Measurements from ENCODE around the gene INTS1. TPM values are rescaled to one million over a fixed set of nuclear protein-coding genes. Genes with fewer than 3 reads are reported as not detected.

Gene INTS1
- total and polyA plus RNA-seq, 2 experiments from 2014 or later: 35.1 to 111 TPM

GRCh38 chr7:1546909-1547776, 43.0 kb upstream of the INTS1 start (continued):
- TF ChIP-seq, protein P1, sequence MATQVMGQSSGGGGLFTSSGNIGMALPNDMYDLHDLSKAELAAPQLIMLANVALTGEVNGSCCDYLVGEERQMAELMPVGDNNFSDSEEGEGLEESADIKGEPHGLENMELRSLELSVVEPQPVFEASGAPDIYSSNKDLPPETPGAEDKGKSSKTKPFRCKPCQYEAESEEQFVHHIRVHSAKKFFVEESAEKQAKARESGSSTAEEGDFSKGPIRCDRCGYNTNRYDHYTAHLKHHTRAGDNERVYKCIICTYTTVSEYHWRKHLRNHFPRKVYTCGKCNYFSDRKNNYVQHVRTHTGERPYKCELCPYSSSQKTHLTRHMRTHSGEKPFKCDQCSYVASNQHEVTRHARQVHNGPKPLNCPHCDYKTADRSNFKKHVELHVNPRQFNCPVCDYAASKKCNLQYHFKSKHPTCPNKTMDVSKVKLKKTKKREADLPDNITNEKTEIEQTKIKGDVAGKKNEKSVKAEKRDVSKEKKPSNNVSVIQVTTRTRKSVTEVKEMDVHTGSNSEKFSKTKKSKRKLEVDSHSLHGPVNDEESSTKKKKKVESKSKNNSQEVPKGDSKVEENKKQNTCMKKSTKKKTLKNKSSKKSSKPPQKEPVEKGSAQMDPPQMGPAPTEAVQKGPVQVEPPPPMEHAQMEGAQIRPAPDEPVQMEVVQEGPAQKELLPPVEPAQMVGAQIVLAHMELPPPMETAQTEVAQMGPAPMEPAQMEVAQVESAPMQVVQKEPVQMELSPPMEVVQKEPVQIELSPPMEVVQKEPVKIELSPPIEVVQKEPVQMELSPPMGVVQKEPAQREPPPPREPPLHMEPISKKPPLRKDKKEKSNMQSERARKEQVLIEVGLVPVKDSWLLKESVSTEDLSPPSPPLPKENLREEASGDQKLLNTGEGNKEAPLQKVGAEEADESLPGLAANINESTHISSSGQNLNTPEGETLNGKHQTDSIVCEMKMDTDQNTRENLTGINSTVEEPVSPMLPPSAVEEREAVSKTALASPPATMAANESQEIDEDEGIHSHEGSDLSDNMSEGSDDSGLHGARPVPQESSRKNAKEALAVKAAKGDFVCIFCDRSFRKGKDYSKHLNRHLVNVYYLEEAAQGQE (IDR thresholded peaks at IDR 0.05; ENCODE audit: unreplicated experiment): no peak
- TF ChIP-seq CREB1 (CRISPR knock-in tag; IDR thresholded peaks at IDR 0.05; ENCODE audit: low read depth): no peak
- no peak for TF ChIP-seq EZH2phosphoT487 (IDR thresholded peaks at IDR 0.05; ENCODE audit: unreplicated experiment)

- no peaks in the 10 kb centered on the region for H3K36me3 ChIP-seq (ENCODE audit: insufficient read depth)
- DNase-seq (ENCODE audit: low spot score) (no peak), ATAC-seq (no peak)
- no peaks in the 10 kb centered on the region for H3K79me2 ChIP-seq (replicated peaks; ENCODE audit: insufficient read depth)
- H3K27ac ChIP-seq (ENCODE audit: low read depth): no peak overlapping the region
- H4K20me1 ChIP-seq (replicated peaks; ENCODE audit: insufficient read depth): no peaks in the 10 kb centered on the region
- no peaks in the 10 kb centered on the region for H3K4me1 ChIP-seq (ENCODE audit: insufficient read depth)
- peaks cover 1% of the 10 kb centered on the region for H3K27me3 Mint-ChIP-seq (ENCODE audit: insufficient read depth, low read depth, poor library complexity)
- H3K4me1 Mint-ChIP-seq: peaks cover 2% of the 10 kb centered on the region; the same call in 1 of the 3 replicates
- no peaks in the 10 kb centered on the region for H3K9me3 Mint-ChIP-seq
- no peaks in the 10 kb centered on the region for H3F3A ChIP-seq (replicated peaks; ENCODE audit: low read depth)
- H3K9me2 ChIP-seq (ENCODE audit: insufficient read depth): no peaks in the 10 kb centered on the region
- no peak overlapping the region for H3K27ac Mint-ChIP-seq
- no peak overlapping the region for H3K4me2 ChIP-seq
- H3K27me3 ChIP-seq (ENCODE audit: insufficient read depth): no peaks in the 10 kb centered on the region
- H3K36me3 Mint-ChIP-seq (ENCODE audit: low read depth): no peaks in the 10 kb centered on the region
- H3K4me3 Mint-ChIP-seq: no peak overlapping the region
- H3K4me3 ChIP-seq: no peak overlapping the region
- H2AFZ ChIP-seq: no peak overlapping the region
- TF ChIP-seq EZH2phosphoT487 (IDR thresholded peaks at IDR 0.05; ENCODE audit: unreplicated experiment) (no peak), ZNF114 (CRISPR knock-in tag; IDR thresholded peaks at IDR 0.05) (no peak), CREB1 (CRISPR knock-in tag; IDR thresholded peaks at IDR 0.05; ENCODE audit: low read depth) (no peak), ZNF331 (CRISPR knock-in tag; IDR thresholded peaks at IDR 0.05; ENCODE audit: low read depth) (no peak)
- TF ChIP-seq, protein P2, sequence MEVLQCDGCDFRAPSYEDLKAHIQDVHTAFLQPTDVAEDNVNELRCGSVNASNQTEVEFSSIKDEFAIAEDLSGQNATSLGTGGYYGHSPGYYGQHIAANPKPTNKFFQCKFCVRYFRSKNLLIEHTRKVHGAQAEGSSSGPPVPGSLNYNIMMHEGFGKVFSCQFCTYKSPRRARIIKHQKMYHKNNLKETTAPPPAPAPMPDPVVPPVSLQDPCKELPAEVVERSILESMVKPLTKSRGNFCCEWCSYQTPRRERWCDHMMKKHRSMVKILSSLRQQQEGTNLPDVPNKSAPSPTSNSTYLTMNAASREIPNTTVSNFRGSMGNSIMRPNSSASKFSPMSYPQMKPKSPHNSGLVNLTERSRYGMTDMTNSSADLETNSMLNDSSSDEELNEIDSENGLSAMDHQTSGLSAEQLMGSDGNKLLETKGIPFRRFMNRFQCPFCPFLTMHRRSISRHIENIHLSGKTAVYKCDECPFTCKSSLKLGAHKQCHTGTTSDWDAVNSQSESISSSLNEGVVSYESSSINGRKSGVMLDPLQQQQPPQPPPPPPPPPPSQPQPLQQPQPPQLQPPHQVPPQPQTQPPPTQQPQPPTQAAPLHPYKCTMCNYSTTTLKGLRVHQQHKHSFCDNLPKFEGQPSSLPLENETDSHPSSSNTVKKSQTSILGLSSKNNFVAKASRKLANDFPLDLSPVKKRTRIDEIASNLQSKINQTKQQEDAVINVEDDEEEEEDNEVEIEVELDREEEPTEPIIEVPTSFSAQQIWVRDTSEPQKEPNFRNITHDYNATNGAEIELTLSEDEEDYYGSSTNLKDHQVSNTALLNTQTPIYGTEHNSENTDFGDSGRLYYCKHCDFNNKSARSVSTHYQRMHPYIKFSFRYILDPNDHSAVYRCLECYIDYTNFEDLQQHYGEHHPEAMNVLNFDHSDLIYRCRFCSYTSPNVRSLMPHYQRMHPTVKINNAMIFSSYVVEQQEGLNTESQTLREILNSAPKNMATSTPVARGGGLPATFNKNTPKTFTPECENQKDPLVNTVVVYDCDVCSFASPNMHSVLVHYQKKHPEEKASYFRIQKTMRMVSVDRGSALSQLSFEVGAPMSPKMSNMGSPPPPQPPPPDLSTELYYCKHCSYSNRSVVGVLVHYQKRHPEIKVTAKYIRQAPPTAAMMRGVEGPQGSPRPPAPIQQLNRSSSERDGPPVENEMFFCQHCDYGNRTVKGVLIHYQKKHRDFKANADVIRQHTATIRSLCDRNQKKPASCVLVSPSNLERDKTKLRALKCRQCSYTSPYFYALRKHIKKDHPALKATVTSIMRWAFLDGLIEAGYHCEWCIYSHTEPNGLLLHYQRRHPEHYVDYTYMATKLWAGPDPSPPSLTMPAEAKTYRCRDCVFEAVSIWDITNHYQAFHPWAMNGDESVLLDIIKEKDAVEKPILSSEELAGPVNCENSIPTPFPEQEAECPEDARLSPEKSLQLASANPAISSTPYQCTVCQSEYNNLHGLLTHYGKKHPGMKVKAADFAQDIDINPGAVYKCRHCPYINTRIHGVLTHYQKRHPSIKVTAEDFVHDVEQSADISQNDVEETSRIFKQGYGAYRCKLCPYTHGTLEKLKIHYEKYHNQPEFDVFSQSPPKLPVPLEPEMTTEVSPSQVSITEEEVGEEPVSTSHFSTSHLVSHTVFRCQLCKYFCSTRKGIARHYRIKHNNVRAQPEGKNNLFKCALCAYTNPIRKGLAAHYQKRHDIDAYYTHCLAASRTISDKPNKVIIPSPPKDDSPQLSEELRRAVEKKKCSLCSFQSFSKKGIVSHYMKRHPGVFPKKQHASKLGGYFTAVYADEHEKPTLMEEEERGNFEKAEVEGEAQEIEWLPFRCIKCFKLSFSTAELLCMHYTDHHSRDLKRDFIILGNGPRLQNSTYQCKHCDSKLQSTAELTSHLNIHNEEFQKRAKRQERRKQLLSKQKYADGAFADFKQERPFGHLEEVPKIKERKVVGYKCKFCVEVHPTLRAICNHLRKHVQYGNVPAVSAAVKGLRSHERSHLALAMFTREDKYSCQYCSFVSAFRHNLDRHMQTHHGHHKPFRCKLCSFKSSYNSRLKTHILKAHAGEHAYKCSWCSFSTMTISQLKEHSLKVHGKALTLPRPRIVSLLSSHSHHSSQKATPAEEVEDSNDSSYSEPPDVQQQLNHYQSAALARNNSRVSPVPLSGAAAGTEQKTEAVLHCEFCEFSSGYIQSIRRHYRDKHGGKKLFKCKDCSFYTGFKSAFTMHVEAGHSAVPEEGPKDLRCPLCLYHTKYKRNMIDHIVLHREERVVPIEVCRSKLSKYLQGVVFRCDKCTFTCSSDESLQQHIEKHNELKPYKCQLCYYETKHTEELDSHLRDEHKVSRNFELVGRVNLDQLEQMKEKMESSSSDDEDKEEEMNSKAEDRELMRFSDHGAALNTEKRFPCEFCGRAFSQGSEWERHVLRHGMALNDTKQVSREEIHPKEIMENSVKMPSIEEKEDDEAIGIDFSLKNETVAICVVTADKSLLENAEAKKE (CRISPR knock-in tag; IDR thresholded peaks at IDR 0.05): no peak
- TF ChIP-seq, protein P1 (IDR thresholded peaks at IDR 0.05; ENCODE audit: unreplicated experiment): no peak
- TF ChIP-seq, protein P3, sequence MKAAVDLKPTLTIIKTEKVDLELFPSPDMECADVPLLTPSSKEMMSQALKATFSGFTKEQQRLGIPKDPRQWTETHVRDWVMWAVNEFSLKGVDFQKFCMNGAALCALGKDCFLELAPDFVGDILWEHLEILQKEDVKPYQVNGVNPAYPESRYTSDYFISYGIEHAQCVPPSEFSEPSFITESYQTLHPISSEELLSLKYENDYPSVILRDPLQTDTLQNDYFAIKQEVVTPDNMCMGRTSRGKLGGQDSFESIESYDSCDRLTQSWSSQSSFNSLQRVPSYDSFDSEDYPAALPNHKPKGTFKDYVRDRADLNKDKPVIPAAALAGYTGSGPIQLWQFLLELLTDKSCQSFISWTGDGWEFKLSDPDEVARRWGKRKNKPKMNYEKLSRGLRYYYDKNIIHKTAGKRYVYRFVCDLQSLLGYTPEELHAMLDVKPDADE (IDR thresholded peaks at IDR 0.05): no peak
Observed at GRCh38 chr7:1546274-1546908, 42.2 kb upstream of the INTS1 start.

All from GM23338 (cell line).